ENCODE data around the gene BCL3. TPM values are rescaled to one million over a fixed set of nuclear protein-coding genes. Genes with fewer than 3 reads are reported as not detected.

Gene BCL3
- total RNA-seq, 2 experiments from 2014 or later: 29.5 to 32.7 TPM

GRCh38 chr19:44735011-44735410, 13.5 kb upstream of the BCL3 start:
- ChIA-PET POLR2A (no interaction called here), CTCF (no interaction called here)

GRCh38 chr19:44737238-44738071, 11.1 kb upstream of the BCL3 start:
- ChIA-PET POLR2A (no interaction called here), CTCF (interaction anchor here (1.2 kb wide), 1 partner anchor 33 kb away, joined by 4 read pairs; no protein-coding TSS in a partner anchor)

GRCh38 chr19:44738136-44738535, 10.4 kb upstream of the BCL3 start:
- POLR2A ChIA-PET: no interaction called here
- CTCF ChIA-PET: interaction anchor here (1.3 kb wide), 1 partner anchor 47 kb away, joined by 4 read pairs; no protein-coding TSS in a partner anchor

GRCh38 chr19:44738603-44739558, 9.6 kb upstream of the BCL3 start:
- POLR2A ChIA-PET: no interaction called here
- CTCF ChIA-PET: interaction anchor here (1.2 to 1.3 kb wide), 4 partner anchors 15 to 46 kb away, joined by 4 to 6 read pairs (median 5); no protein-coding TSS in a partner anchor

- ChIA-PET POLR2A (no interaction called here), CTCF (interaction anchor here (0.6 to 2.0 kb wide), 3 partner anchors 17 to 31 kb away, joined by 3 to 14 read pairs (median 3); no protein-coding TSS in a partner anchor)
These were observed 8.1 kb upstream of the BCL3 start for GRCh38 chr19:44740351-44740824.

GRCh38 chr19:44741258-44741731, 7.2 kb upstream of the BCL3 start:
- ChIA-PET POLR2A (interaction anchor here (0.7 kb wide), 1 partner anchor 115 kb away, joined by 4 read pairs; no protein-coding TSS in a partner anchor), CTCF (interaction anchor here (2.0 kb wide), 1 partner anchor 18 kb away, joined by 14 read pairs; no protein-coding TSS in a partner anchor)

GRCh38 chr19:44741841-44742329, 6.6 kb upstream of the BCL3 start:
- CTCF ChIA-PET: interaction anchor here (0.5 to 2.0 kb wide), 2 partner anchors 18 to 107 kb away, joined by 8 to 14 read pairs; no protein-coding TSS in a partner anchor
- POLR2A ChIA-PET: interaction anchor here (0.7 kb wide), 1 partner anchor 115 kb away, joined by 4 read pairs; no protein-coding TSS in a partner anchor

GRCh38 chr19:44742330-44743061, 6.0 kb upstream of the BCL3 start:
- ChIA-PET CTCF (interaction anchor here (0.5 to 2.0 kb wide), 4 partner anchors 19 to 106 kb away, joined by 3 to 14 read pairs (median 7); no protein-coding TSS in a partner anchor), POLR2A (no interaction called here)

- ChIA-PET CTCF (interaction anchor here (0.5 to 2.6 kb wide), 3 partner anchors 21 to 97 kb away, joined by 3 to 12 read pairs (median 7); no protein-coding TSS in a partner anchor), POLR2A (no interaction called here)
These were observed 3.6 kb upstream of the BCL3 start for GRCh38 chr19:44744871-44745332.

- ChIA-PET CTCF (interaction anchor here (0.5 to 2.6 kb wide), 3 partner anchors 21 to 96 kb away, joined by 3 to 12 read pairs (median 7); no protein-coding TSS in a partner anchor), POLR2A (no interaction called here)
These were observed 3.1 kb upstream of the BCL3 start for GRCh38 chr19:44745341-44745831.

- ChIA-PET POLR2A (no interaction called here), CTCF (interaction anchor here (1.2 to 2.6 kb wide), 2 partner anchors 22 to 25 kb away, joined by 3 to 12 read pairs (median 7); no protein-coding TSS in a partner anchor)
These were observed 2.5 kb upstream of the BCL3 start for GRCh38 chr19:44745887-44746600.

- POLR2A ChIA-PET: no interaction called here
- CTCF ChIA-PET: interaction anchor here (1.2 kb wide), 1 partner anchor 23 kb away, joined by 3 read pairs; no protein-coding TSS in a partner anchor
These were observed 1.9 kb upstream of the BCL3 start for GRCh38 chr19:44746616-44746945.

- ChIA-PET POLR2A (no interaction called here), CTCF (interaction anchor here (1.2 kb wide), 1 partner anchor 23 kb away, joined by 3 read pairs; no protein-coding TSS in a partner anchor)
These were observed 1.4 kb upstream of the BCL3 start for GRCh38 chr19:44746946-44747738.

GRCh38 chr19:44747739-44748425, 626 bp upstream of the BCL3 start:
- ChIA-PET POLR2A (no interaction called here), CTCF (no interaction called here)

GRCh38 chr19:44749292-44749691, 784 bp downstream of the BCL3 start:
- ChIA-PET CTCF (interaction anchor here (0.6 to 2.0 kb wide), 3 partner anchors 22 to 768 kb away, joined by 3 to 6 read pairs (median 6); no protein-coding TSS in a partner anchor), POLR2A (interaction anchor here (0.6 kb wide), 2 partner anchors 18 to 21 kb away, joined by 3 to 8 read pairs; no protein-coding TSS in a partner anchor)

- ChIA-PET CTCF (interaction anchor here (0.6 to 2.0 kb wide), 4 partner anchors 21 to 767 kb away, joined by 3 to 6 read pairs (median 4); no protein-coding TSS in a partner anchor), POLR2A (no interaction called here)
These were observed 1.5 kb downstream of the BCL3 start for GRCh38 chr19:44749994-44750393.

Measured in activated CD8-positive, alpha-beta memory T cell treated with anti-CD3 and anti-CD28 coated beads for 36 hours (primary cell).